CD4-positive, alpha-beta T cell treated with Interleukin-4 for 4 hours (primary cell): ENCODE results near the gene MINAR1.

Source experiments
- DNase-seq: peaks from one replicate; pipeline ENCODE4 v3.0.0-alpha.2; 2020

MINAR1 gene

GRCh38 chr15:79466488-79466887, 34.4 kb downstream of the MINAR1 start:
- DNase-seq: no peak

DNA sequence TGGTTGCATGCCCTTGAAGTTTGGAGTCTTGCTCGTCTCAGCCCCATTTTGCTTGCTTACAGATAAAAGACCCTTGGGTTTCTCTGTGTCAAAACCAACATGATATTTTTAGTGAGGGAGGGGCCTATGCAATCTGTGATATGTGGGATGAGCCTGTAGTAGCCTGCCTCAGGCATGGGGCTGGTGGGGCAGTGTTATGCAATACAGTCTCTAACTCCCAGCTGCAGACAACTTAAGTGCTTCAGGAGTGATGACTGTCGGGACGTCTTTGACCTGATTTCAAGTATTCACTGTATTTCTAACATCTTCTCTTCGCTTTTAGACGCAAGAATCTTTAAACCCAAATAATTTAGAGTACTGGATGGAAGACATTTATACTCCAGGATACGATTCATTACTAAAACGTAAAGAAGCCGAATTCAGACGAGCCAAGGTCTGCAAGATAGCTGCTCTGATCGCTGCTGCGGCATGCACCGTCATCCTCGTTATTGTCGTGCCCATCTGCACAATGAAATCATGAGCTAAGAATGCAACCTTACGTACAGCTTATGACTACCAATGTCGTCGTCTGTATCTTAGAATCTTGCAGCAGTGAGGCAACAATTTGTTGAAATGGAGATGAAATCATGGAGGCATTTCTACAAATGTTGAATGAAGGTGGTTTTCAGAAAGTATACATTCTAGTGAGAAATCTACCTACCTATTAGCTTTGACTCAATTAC, 35.9 kb downstream of the MINAR1 start:
- no peak for DNase-seq

GRCh38 chr15:79472446-79472845, 40.3 kb downstream of the MINAR1 start:
- no peak for DNase-seq

- no peak for DNase-seq
Measured at GRCh38 chr15:79474252-79474651, 42.1 kb downstream of the MINAR1 start.

GRCh38 chr15:79475306-79475705, 43.2 kb downstream of the MINAR1 start:
- DNase-seq: no peak

DNA sequence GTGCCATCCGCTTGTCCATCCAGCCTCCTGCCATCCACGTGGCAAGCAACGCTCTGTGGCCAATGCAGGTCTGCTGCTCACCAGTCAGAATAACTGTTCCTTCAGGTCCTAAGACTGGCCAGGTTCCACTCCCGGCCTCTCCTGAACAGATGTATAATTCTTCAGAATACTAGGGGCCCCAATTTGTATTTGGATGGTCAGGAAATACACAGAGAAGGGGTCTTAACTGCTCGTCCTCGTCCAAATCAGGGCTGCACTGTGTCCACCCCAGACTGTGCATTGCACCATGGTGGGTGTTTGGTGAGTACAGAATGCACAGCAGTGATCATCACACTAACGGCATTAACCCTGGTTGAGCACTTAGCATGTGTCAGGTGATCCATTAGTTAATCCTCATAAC, 46.0 kb downstream of the MINAR1 start:
- DNase-seq: no peak

GRCh38 chr15:79479616-79480015, 47.5 kb downstream of the MINAR1 start:
- no peak for DNase-seq

DNA sequence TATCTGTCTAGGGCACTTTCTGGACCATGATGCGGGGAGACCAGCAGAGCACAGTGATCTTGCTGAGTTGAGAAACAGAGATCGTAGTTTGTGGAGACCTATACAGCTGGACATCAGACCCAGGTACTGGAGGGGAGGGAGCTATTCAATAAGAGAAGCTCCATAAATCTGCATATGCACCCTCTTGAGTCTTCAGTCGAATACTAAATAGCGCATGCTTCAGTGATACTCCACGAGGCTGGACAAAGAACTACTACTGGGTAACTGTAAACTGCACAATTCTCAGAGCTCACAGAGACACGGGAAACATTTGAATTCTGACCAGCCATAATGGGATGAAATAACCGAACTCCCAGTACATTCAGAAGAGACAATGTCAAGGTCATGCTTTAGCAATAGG, 49.7 kb downstream of the MINAR1 start:
- DNase-seq: no peak
